GM18519 (cell line): ENCODE measurements around the gene CACNB4.
"Not testable (repeated sequence)": the region's sequence is repeated elsewhere in the genome, so short reads cannot be mapped to it uniquely, and the experiment has no call there.

Source experiments
- ATAC-seq: cut with Tn5 transposase; IDR thresholded peaks from one replicate; pipeline ENCODE4 v1.9.1; 2021; ENCODE audit warnings: mild to moderate bottlenecking, moderate library complexity; ENCODE audit not compliant: unreplicated experiment, low FRiP score

Gene CACNB4

DNA sequence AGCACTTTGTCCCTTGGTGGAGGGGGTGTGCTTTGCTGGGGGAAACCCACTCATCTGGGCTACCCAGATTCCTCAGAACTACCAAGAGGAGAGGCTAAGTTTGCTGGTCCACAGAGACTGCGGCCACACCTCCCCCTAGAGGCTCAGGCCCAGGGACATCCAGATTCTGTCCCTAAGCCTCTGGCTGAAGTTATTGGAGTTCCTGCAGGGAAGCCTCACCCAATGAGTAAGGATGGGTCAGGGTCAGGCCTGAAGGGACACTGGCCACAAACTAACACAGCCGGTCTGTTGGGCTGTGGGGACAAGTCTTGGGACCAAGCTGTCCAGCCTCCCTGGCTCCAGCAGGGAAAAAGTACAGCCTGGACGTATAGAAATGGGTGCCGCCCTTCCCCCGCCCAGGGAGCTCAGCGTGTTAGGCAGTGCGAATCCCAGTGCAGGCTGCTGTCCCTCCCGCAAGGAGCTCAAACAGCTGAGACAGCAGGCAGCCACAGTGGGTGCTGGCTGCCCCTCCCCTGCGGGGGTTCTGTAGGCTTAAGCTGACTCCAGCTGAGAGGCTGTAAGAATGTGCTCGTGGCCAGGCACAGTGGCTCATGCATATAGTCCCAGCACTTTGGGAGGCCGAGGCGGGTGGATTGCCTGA, 183.7 kb downstream of the CACNB4 start:
- ATAC-seq: no peak

DNA sequence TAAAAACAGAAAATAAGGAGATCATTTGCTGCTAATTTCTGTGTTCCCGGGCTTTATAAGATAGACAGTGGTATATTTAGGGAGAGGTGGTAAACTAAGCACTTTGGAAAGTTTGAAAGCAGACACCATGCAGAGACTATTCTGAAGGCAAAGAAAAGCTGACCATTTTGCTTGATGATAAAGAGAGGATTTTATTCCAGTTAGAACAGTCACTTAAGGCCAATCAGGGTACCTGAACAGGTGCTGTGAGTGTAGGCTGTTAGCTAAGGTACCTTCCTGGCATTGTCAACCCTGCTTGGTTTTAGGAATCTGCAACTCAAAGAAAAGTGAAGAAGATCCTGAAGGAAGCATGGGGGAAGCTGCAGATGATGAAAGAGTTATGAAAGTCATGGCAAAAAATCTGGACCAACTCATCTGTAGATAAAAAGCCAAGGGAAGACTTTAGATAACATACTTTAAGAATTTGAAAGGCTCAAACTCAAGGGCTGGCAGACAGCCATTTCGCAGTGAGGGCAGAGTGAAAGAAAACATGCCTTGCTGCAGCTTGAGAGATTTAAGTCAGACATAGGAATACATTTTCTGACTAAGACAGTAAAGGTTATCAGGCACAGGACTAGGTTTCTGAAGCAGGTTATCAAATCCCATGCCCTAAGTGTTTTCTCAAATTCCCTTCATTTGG, 190.5 kb downstream of the CACNB4 start:
- ATAC-seq: no peak

DNA sequence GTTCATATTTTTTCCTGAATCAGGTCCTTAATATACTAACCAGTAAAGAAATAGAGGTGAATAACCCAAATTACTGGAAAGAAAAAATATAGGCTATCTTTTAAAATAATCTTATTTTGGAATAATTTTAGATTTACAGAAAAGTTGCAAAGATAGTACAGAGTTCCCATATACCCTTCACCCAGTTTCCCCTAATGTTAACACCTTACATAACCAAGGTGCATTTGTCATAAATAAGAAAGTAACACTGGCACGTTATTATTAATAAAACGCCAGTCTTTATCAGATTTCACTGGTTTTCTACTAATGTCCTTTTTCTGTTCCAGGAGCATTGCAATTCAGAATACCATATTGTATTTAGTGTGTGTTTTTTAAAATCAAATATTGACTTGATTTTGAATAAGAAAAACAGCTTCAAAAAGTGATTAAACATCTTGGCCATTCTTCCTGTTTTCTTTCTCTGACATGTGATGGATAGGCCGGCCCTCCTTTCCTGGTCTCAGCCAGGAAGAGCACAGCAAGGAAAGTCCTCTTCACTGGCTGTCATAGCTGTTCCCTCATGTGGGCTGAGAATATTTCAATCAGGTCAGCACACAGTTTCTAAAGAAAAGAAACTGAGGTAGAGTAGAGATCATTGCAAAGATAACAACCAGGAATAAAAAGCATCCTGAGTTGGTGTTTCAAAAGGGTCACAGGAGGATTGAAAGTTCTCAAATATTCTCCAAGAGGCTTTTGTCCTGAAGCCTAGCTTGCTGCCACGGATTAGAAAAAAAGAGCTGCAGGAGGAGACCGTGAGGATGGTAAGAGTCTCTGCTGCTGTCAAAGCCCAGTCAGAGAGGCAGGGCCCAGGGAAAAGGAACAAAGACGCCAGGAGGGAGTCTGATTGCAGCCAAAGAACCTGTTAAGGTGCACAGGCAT, 191.3 kb downstream of the CACNB4 start:
- ATAC-seq: no peak

DNA sequence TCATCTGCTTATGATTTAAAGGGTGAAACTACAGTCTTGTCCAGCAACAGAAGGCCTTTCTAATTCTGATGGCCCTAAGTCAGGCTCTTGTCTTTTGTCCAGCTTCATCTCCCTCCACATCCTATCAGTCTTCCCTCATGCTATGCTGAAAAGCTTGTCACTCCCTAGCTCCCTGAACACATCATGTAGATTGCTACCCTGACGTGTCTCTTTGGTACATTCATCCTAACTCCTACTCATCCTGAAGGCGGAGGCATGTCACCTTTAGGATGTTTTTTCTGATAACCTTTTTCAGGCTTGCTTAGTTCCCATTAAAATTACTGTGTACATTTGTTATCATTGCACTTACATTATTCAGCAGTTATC, 192.2 kb downstream of the CACNB4 start:
- ATAC-seq: no peak

- ATAC-seq: peak; percentile 80
These were observed 192.7 kb downstream of the CACNB4 start for GRCh38 chr2:151905963-151906632.

DNA sequence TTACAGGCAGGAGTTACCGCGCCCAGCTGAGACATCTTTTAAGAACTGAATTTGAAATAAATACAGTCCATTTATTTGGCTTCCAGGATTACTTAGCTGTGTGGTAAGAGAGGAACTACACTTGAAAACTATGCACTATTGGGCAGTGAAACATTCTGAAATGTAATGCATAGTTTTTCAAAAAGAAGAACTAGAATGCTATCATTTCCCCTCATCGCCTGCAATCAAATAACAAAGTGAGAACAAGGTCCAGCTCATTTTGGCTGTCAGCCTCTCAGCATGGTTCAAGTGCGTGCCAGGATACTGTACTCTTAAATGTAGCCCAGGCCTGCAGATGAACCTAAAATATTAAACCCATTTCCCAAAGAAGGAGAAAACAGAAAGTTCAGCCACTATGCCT, 194.0 kb downstream of the CACNB4 start:
- no peak for ATAC-seq

DNA sequence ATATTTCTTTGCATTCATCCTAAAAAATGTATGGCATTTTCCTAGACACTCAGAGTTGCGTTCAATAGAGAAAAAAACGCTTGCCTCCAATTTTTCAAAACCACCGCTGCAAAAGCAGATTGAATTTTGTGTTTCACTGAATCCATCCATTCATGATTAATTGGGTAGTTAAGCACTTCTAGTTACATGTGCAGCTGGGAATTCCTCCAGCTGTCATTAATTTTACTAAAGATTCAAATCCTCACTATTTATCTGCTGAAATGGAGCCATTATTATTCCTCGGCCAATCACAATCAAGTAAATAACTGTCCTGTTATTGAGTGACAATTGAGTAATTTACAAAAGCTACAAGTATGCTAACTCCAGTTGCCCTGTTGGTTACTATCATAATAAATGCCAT, 194.8 kb downstream of the CACNB4 start:
- ATAC-seq: no peak

- no peak for ATAC-seq
These were observed 196.0 kb downstream of the CACNB4 start for GRCh38 chr2:151902829-151903228.

DNA sequence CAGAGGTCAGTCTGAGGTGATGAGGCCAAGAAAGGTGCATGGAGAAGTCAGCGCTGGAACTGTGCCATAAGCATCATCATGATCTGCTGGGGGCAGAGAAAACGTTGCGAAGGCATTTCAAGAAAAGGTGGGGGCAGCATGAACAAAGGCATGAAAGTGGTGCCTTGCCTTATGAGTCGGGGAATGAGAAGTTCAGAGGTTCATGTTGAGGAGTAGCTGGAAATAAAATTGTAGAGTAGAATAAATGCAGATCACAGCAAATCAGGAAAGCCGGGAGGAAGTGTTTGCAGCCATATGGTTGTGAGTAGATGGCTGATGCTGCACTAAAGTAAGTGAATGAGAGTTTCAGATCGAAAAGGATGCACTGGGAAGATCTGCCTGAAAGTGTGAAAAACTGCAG, 198.5 kb downstream of the CACNB4 start:
- ATAC-seq: no peak

DNA sequence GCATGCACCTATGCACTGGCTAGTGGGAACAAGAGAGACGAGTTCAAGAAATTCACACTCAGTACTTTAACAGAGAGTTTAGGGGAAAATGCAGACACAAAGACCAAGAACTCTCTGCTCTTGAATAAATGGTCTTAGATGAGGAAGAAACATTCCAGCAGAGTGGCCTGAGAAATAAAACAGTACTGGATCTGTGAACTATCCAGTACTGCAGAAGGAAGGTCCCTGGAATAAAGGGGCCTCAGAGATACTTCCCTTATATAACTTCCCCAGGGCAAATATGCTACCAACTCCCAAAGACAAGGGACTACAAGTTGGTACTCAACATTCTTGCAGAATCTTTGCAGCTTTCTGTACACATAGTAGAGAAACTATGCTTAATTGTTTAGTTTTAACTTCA, 199.7 kb downstream of the CACNB4 start:
- ATAC-seq: no peak

DNA sequence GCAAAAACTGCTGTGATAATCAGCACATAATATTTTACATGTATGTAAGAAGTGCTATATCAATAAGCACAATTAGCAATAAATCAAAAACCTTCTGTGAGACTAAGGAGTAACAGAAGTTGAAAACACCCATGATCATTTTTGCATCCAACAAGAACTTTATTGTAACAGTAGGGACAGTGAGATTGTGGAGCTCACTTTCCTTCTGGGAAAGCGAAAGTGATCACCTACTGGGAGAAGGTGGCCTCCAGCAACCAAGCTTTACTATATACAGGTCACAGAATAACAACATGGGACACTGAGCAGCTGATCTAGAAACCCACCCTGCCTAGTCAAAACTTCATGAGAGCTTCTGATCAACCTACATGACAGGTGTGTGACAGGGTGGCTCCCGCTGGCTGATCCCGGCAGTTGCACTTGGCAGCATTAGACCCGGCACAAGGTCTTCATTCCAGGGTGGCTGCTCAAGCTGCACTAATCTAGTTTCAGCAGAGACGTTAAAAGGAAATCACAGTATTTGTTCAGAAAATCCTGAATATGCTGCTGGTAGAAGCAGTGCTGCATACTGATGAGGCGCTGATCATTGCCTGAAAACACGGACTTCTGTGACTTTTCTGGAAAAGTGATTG, 207.2 kb downstream of the CACNB4 start:
- ATAC-seq: no peak

DNA sequence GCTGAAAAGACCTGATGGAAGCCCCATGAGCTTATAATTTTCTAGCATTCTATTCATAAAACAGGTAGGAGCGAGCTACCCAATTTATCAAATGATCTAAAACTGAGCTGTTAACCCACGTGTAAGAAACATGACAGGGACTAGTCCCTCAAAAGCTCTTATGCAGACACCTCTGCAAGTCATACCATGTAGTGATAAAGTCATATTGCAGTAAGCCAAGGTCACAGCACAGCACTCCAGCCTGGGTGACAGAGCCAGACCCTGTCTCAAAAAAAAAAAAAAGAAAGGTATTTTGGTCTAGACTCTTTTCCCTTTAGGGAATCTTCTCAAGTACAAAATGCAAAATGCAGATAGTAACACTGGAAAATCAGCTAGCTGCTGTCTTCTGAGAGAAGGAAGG, 211.7 kb downstream of the CACNB4 start:
- no peak for ATAC-seq

- ATAC-seq: no peak
These were observed 212.6 kb downstream of the CACNB4 start for GRCh38 chr2:151886241-151886640.

GRCh38 chr2:151882786-151883445, 215.9 kb downstream of the CACNB4 start:
- no peak for ATAC-seq

GRCh38 chr2:151881342-151881741, 217.5 kb downstream of the CACNB4 start:
- ATAC-seq: no peak

GRCh38 chr2:151880586-151880985, 218.3 kb downstream of the CACNB4 start:
- ATAC-seq: no peak

GRCh38 chr2:151878655-151879563, 219.9 kb downstream of the CACNB4 start:
- no peak for ATAC-seq

DNA sequence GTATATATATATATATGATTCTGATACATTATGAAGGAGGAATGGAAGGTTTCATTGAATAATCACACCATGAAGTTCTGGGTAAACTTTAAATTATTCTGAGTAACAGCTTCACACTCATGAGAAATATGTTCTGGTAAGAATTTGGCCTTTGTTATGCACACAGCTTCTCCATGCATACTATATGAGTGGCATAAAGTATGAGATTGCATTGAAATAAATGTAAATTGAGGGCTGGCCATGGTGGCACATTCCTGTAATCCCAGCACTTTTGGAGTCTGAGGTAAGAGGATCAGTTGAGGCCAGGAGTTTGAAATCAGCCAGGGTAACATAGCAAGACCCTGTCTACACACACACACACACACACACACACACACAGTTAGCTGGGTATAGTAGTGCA, 220.6 kb downstream of the CACNB4 start:
- ATAC-seq: no peak

GRCh38 chr2:151875631-151876030, 223.2 kb downstream of the CACNB4 start:
- ATAC-seq: not testable (repeated sequence)
